Skeletal muscle tissue (tissue), 4 donors: ENCODE measurements around the gene HOXA4. TPM values are rescaled to one million over a fixed set of nuclear protein-coding genes. Genes with fewer than 3 reads are reported as not detected.

Experiments used
- H3K27ac ChIP-seq: one replicate; pipeline ENCODE4 v1.7.0; 2013; ENCODE audit warnings: mild to moderate bottlenecking, low read depth, low read length, inconsistent platforms
- H3K27me3 ChIP-seq, 3 donors: one replicate each; pipeline ENCODE4 v1.7.0; 2013; ENCODE audit warnings: low read length in 3 of 3; ENCODE audit not compliant: control insufficient read depth in 3 of 3, insufficient read depth in 3 of 3
- H3K36me3 ChIP-seq, 3 donors: one replicate each; pipeline ENCODE4 v1.7.0; 2013; ENCODE audit warnings: low read length in 3 of 3; ENCODE audit not compliant: control insufficient read depth in 3 of 3, insufficient read depth in 3 of 3
- H3K4me1 ChIP-seq, 3 donors: one replicate each; pipeline ENCODE4 v1.7.0; 2013; ENCODE audit warnings: low read length in 3 of 3, mild to moderate bottlenecking in 3 of 3; ENCODE audit not compliant: control insufficient read depth in 3 of 3, insufficient read depth in 3 of 3
- H3K4me3 ChIP-seq, 3 donors: one replicate each; pipeline ENCODE4 v1.7.0; 2013; ENCODE audit warnings: low read length in 3 of 3
- H3K9ac ChIP-seq, 3 donors: one replicate each; pipeline ENCODE4 v1.7.0; 2013; ENCODE audit warnings: low read length in 3 of 3, mild to moderate bottlenecking in 3 of 3, moderate library complexity in 2 of 3, low read depth in 1 of 3
- H3K9me3 ChIP-seq, 3 donors: one replicate each; pipeline ENCODE4 v1.7.0; 2013; ENCODE audit warnings: low read length in 3 of 3; ENCODE audit not compliant: control insufficient read depth in 3 of 3
- total RNA-seq: library from RNA; depleted of rRNA; stranded (reverse); fragments of >200 nt; gene quantifications from one replicate; pipeline ENCODE4 v1.2.3, GENCODE V29; 2014
- donor health status: Osteomylitis.

Gene HOXA4
- total RNA-seq, 1 donor from 2014 or later, result 2.1 TPM

DNA sequence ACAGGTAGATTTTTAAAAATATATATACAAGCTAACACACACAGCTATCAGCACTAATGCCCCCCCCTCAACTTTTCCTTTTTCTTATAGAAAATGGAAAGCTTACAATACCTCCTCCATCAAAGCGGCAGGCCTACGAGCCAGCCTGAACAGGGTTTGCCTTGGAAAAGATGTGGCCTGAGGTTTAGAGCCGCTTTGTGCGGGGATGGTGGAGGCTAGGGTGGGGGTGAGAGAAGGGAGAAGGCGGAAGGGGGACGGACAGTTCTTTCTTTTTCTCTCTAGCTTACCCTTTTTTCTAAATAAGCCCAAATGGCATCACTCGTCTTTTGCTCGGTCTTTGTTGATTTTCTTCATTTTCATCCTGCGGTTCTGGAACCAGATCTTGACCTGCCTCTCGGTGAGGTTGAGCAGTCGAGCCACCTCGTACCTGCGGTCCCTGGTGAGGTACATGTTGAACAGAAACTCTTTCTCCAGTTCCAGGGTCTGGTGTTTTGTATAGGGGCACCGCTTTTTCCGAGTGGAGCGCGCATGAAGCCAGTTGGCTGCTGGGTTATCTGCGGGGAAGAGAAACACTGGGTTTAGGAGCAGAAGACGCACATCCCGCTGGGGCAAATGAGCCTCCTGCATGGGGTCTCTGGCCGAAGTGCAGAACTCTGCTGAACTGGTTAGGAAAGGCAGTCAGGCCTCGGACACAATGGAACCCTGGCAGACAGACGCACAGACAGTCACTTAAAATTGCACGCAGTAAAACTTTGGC is 32.9 kb upstream of the HOXA4 start:
- H3K36me3 ChIP-seq, result peaks cover 0 to 6% (median 0%) of the 10 kb centered on the region in 3 donors
- H3K4me3 ChIP-seq, result peak overlapping the region; percentile 90 to 93 (median 92)
- H3K27me3 ChIP-seq, result peaks cover 0 to 3% (median 3%) of the 10 kb centered on the region in 3 donors
- H3K9ac ChIP-seq, result peak overlapping the region; percentile 67 to 97 (median 89)
- no peaks in the 10 kb centered on the region for H3K9me3 ChIP-seq
- peaks cover 33 to 55% (median 44%) of the 10 kb centered on the region in 3 donors for H3K4me1 ChIP-seq
- H3K27ac ChIP-seq, result peak overlapping the region; percentile 92

DNA sequence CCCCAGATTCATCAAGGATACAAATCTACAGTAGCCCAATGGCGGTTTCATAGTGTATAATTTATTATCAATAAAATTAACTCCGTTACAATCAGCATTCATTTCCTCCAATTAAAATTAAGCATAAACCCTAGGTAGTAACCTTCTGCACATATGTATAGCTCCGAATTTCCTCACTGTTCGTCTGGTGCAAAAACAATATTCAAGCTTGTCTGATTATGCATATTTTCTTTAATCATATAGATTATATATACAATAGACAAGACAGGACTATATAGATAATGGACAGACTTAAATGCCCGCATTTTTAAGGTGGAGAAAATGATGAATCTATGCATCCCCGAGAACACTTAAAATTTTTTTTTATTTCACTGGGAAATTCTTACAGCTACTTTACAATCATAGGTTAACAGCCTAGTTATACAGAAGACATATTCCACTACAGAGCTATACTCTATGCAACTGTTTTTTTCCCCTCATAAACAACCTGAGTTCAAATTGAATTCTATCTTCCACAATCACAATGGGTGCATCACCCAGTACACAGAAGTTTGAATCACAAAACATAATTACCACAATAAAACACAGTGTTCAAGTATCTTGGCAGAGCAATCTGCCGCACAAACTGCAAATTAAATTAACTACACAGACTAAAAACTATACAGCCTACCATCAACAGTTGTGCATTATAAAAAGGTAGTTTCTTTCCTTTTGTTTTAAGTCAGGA is 32.2 kb upstream of the HOXA4 start:
- H3K27me3 ChIP-seq, result no peaks in the 10 kb centered on the region
- H3K27ac ChIP-seq, result no peak overlapping the region
- H3K36me3 ChIP-seq, result peaks cover 0 to 6% (median 0%) of the 10 kb centered on the region in 3 donors
- H3K4me3 ChIP-seq, result peak overlapping the region in 2 of 3 donors; percentile 42 to 90
- H3K9me3 ChIP-seq, result no peaks in the 10 kb centered on the region
- peak overlapping the region in 1 of 3 donors; percentile 97 for H3K9ac ChIP-seq
- H3K4me1 ChIP-seq, result peaks cover 25 to 48% (median 40%) of the 10 kb centered on the region in 3 donors

DNA sequence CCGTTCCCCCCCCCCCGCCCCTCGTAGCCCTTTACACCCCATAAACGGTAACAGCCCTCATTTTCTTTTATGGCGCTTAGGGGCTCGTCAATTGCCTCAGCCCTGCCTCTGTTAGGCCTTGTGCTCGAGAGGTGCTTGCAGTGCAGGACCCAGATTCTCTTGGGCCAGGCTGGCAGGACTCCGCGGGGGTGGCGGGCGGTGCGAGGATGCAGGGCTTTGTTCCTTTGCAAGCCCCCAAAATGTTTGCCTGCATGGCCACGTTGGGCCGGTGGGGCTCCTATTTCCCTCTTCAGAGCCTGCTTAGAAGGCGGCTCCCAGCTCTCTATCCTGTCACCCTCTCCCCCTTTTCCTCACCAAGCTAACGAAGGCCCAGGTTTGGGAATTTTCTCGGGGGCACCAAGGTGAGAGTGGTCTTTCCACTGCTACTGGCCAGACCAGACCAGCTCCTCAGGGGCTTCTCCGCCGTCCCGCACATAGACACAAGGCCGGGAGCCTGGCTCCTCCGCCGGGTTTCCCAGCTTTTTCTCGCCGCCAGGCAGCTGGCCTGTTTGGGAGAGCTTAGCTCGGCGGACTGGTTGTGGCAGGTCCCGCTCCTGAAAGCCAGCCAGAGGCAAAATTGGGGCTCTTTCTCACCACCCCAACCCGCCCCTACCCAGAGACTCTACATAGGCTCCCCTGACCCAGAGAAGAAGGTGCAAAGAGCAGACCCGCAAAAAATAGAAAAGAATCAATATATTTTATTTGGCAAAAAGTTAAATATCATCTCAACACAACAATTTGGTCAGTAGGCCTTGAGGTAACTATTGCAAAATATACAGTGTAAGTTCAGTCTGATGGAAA is 31.4 kb upstream of the HOXA4 start:
- peaks cover 29 to 42% (median 40%) of the 10 kb centered on the region in 3 donors for H3K4me1 ChIP-seq
- H3K4me3 ChIP-seq, result no peak overlapping the region
- peak overlapping the region in 1 of 3 donors; percentile 54 for H3K9ac ChIP-seq
- H3K9me3 ChIP-seq, result no peaks in the 10 kb centered on the region
- no peak overlapping the region for H3K27ac ChIP-seq
- H3K36me3 ChIP-seq, result peaks cover 0 to 6% (median 0%) of the 10 kb centered on the region in 3 donors
- H3K27me3 ChIP-seq, result no peaks in the 10 kb centered on the region

DNA sequence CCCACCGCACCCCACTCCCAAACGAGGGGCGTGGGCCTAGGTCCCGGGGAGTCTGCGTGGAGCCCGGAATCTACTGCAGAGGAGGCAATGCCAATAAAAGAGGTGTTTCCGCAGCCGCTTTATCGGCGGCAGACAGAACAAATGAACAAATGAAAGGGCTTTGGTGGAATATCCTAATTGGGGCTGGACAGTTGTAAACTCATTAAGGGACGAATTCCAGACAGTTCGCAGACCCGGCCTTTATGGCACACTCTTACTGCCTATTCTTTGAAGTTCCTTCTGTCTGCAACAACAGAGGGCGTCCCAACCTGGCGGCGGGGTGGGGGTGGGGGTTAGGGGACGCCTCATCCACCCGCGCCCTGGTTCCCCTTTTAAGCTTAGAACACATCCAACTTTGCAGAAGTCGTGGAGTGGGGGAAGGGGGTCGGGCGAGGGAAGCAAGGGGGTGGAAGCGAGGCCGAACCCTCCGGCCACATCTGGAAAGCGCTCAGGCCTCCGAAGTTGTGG is 30.7 kb upstream of the HOXA4 start:
- Histone ChIP-seq H3K27me3 (no peaks in the 10 kb centered on the region), H3K27ac (peak overlapping the region; percentile 79), H3K9ac (peak overlapping the region; percentile 63 to 88 (median 74)), H3K36me3 (peaks cover 0 to 6% (median 0%) of the 10 kb centered on the region in 3 donors), H3K9me3 (no peaks in the 10 kb centered on the region), H3K4me1 (peaks cover 24 to 38% (median 36%) of the 10 kb centered on the region in 3 donors), H3K4me3 (peak overlapping the region; percentile 70 to 84 (median 81))

DNA sequence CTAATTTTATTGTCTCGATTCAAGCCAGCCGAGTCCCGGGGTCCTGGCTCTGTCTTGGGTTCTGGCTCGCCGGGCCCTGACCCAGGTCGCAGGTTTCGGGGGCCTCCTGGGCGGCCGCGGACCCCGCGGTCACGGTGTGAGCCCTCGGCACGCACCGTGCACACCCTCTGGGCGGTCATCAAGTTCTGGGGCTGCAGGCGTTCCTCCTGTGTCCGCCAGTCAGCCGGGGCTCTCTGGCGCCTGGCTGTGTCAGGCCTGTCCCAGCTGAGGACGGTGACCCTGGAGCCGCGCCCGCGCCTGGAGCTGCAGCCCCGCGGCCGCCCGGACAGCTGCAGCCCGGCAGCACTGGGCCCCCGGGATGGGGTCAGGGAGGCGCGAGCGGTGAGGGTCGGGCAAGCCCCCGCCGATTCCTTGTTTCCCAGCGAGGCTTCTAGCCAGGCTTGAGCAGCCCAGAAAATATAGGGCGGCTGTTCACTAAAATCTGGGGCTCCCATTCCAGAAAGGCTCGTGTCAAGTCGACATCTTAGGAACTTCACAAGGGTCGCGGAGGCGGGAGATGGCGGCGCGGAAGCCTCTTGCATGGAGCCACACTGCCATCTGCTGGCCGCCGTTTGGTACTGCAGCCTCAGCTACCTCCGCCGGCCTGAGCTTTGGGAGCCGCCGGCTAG is 30.1 kb upstream of the HOXA4 start:
- peak overlapping the region; percentile 79 for H3K27ac ChIP-seq
- H3K9ac ChIP-seq, result peak overlapping the region; percentile 74 to 88 (median 76)

DNA sequence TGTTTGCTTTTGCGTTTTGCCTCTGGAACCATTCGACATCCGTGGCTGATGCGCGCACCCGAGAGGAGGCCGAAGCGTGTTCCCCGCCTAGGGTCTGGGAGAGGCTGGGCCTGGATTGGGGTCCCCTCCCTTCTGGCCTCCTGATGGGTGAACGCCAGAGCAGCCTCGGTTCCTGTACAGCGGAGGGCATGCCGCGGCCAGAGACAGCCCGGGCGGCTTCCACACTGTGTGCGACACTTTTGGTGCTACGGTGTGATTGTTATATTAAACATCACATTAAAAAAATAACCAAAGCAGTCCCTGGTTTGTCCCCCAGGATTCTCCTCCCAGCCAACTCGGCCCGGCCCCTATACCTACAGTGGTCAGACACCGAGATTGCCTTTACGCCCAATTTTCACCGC is 29.6 kb upstream of the HOXA4 start:
- H3K4me3 ChIP-seq, result peak overlapping the region; percentile 70 to 84 (median 81)
- no peaks in the 10 kb centered on the region for H3K9me3 ChIP-seq
- H3K9ac ChIP-seq, result peak overlapping the region; percentile 74 to 88 (median 76)
- H3K27ac ChIP-seq, result peak overlapping the region; percentile 79
- H3K36me3 ChIP-seq, result peaks cover 0 to 6% (median 0%) of the 10 kb centered on the region in 3 donors
- H3K27me3 ChIP-seq, result no peaks in the 10 kb centered on the region
- peaks cover 30 to 40% (median 38%) of the 10 kb centered on the region in 3 donors for H3K4me1 ChIP-seq

More for the DNA sequence above, 30.1 kb upstream of the HOXA4 start:
- Histone ChIP-seq H3K36me3 (peaks cover 0 to 6% (median 0%) of the 10 kb centered on the region in 3 donors), H3K4me3 (peak overlapping the region; percentile 70 to 84 (median 81)), H3K9me3 (no peaks in the 10 kb centered on the region), H3K4me1 (peaks cover 25 to 35% (median 33%) of the 10 kb centered on the region in 3 donors), H3K27me3 (no peaks in the 10 kb centered on the region)

DNA sequence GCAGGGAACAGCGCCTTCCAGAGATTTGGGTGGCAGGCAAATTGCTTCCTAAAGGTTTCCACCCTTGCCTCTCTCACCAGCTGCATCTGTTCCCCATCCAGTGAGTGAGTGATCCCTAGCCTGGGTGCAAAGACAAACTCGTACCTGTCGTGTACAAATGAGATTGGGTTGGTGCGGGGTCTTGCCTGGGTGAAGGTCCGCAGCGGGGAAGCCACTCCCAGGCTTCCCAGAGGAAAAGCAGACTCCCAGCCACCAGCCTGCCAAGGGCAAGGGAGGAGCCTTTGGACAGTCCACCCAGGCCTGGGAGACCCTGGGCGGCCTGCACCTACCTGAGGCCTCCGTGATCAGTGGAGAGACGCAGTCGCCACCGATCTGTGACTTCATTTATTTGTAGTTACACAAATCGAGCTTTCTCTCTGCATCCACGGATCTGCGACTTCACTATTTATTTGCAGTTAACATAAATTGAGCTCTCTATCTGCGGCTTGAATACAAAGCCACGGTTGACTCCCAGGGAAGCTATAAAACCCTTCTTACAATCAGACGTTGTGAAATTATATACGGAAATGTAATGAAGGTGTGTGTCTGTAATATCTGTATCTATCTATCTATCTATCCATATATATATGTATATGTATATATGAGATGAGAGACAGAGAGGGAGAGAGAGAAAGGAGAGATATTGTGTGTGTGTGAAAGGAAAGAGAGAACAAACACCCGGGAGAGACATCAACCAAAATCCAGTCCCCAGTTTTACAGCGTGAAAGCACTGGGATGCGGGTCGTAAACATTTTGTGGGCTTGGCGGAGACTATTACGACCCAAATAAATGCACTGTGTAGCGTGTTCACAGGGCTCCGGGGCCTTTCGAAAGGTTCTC is 28.9 kb upstream of the HOXA4 start:
- Histone ChIP-seq H3K27me3 (no peaks in the 10 kb centered on the region), H3K4me3 (peak overlapping the region in 2 of 3 donors; percentile 81 to 84), H3K36me3 (peaks cover 0 to 6% (median 0%) of the 10 kb centered on the region in 3 donors), H3K4me1 (peaks cover 28 to 40% (median 38%) of the 10 kb centered on the region in 3 donors), H3K9ac (peak overlapping the region in 1 of 3 donors; percentile 88), H3K27ac (peak overlapping the region; percentile 79), H3K9me3 (no peaks in the 10 kb centered on the region)

DNA sequence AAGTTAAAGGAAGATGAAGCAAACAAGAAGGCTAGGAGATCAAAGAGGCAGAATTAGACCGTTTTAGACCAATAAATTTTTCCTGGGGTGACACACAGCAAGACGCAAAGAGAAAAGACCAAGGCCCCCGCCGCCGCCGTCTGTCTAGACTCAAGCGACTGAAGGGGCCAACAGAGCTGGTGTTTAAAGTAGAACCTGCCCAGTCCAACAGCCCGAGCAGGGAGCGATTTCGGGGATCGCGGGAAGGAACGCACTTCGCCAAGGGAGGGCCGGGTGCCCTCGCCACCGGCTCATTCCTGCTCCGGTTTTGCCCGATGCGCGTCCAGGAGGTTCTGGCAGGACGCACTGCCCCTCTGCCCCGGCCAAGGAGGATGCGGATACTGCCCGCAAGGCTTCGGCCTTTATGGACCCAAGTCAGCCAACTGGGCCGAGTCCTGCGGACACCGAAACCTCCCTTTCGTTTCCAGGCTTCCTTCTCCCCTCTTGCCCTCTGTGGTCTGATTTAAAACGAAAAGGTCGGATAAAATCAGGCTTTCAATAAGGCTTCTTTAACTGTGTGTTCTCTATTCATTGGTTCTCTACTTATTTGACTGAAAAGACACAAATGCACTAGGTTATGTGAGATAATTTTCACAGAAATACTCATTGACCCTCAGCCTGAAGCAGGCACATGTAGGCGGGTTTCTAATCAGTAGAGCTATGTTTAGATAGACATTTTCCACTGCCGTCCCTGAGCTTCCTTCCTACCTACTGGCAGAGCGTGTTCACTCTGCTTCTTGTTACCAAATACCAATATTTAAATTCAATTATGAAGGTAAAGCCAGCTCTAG is 28.1 kb upstream of the HOXA4 start:
- Histone ChIP-seq H3K27me3 (no peaks in the 10 kb centered on the region), H3K36me3 (peaks cover 0 to 7% (median 0%) of the 10 kb centered on the region in 3 donors), H3K4me1 (peaks cover 22 to 32% (median 31%) of the 10 kb centered on the region in 3 donors)

More for the DNA sequence above, 28.1 kb upstream of the HOXA4 start:
- no peak overlapping the region for H3K27ac ChIP-seq
- no peak overlapping the region for H3K9ac ChIP-seq
- H3K9me3 ChIP-seq, result no peaks in the 10 kb centered on the region
- no peak overlapping the region for H3K4me3 ChIP-seq
